Ishikawa (cell line): ENCODE results near the gene SLAMF1.

ENCODE experiments used
- CEBPB ChIP-seq: IDR thresholded peaks from 2 replicates; pipeline ENCODE4 v1.6.1; 2012
- CREB1 ChIP-seq: IDR thresholded peaks from 2 replicates; pipeline ENCODE4 v1.6.1; 2012; ENCODE audit warnings: low read depth
- EGR1 ChIP-seq: IDR thresholded peaks from 2 replicates; pipeline ENCODE4 v1.6.1; 2012
- EP300 ChIP-seq: IDR thresholded peaks from 2 replicates; pipeline ENCODE4 v1.6.1; 2012; ENCODE audit warnings: borderline replicate concordance
- FOXM1 ChIP-seq: IDR thresholded peaks from 2 replicates; pipeline ENCODE4 v1.6.1; 2012; ENCODE audit warnings: low read depth, borderline replicate concordance
- MAX ChIP-seq: IDR thresholded peaks from 2 replicates; pipeline ENCODE4 v1.6.1; 2012
- NFIC ChIP-seq: IDR thresholded peaks from 2 replicates; pipeline ENCODE4 v1.6.1; 2012
- RAD21 ChIP-seq: IDR thresholded peaks from 2 replicates; pipeline ENCODE4 v1.6.1; 2012; ENCODE audit warnings: low read depth
- TAF1 ChIP-seq: IDR thresholded peaks from 2 replicates; pipeline ENCODE4 v1.6.1; 2012; ENCODE audit warnings: low read depth, mild to moderate bottlenecking
- TEAD4 ChIP-seq: IDR thresholded peaks from 2 replicates; pipeline ENCODE4 v1.6.1; 2012
- YY1 ChIP-seq: IDR thresholded peaks from 2 replicates; pipeline ENCODE4 v1.6.1; 2012; ENCODE audit warnings: low read depth
- ZBTB7A ChIP-seq: IDR thresholded peaks from 2 replicates; pipeline ENCODE4 v1.6.1; 2012; ENCODE audit warnings: low read depth
- TF ChIP-seq, protein P1 (sequence below): IDR thresholded peaks from 2 replicates; pipeline ENCODE4 v1.6.1; 2012; ENCODE audit warnings: low read depth, mild to moderate bottlenecking

DNA sequence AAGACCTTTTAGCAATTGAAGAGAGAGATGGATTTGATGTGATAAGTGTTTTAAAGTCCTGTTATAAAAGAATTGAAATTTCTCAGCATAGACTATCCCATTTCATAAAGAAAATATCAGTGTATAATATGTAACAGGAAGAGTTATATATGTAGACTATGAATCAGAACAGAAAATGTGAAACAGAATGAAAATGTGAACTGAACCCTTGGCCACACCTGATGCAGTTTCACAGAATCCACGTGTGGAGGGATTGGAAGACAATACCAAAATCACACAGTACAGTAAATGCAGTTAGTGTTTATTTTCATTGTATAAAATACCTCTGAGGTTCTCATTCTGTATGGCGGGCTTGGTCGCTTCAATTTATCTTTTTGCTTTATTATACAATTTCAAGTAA is 9.9 kb upstream of the SLAMF1 start:
- TF ChIP-seq ZBTB7A = no peak
- no peak for TF ChIP-seq RAD21
- no peak for TF ChIP-seq NFIC
- TF ChIP-seq TAF1 = no peak
- no peak for TF ChIP-seq TEAD4
- TF ChIP-seq EP300 = no peak
- TF ChIP-seq, protein P1, sequence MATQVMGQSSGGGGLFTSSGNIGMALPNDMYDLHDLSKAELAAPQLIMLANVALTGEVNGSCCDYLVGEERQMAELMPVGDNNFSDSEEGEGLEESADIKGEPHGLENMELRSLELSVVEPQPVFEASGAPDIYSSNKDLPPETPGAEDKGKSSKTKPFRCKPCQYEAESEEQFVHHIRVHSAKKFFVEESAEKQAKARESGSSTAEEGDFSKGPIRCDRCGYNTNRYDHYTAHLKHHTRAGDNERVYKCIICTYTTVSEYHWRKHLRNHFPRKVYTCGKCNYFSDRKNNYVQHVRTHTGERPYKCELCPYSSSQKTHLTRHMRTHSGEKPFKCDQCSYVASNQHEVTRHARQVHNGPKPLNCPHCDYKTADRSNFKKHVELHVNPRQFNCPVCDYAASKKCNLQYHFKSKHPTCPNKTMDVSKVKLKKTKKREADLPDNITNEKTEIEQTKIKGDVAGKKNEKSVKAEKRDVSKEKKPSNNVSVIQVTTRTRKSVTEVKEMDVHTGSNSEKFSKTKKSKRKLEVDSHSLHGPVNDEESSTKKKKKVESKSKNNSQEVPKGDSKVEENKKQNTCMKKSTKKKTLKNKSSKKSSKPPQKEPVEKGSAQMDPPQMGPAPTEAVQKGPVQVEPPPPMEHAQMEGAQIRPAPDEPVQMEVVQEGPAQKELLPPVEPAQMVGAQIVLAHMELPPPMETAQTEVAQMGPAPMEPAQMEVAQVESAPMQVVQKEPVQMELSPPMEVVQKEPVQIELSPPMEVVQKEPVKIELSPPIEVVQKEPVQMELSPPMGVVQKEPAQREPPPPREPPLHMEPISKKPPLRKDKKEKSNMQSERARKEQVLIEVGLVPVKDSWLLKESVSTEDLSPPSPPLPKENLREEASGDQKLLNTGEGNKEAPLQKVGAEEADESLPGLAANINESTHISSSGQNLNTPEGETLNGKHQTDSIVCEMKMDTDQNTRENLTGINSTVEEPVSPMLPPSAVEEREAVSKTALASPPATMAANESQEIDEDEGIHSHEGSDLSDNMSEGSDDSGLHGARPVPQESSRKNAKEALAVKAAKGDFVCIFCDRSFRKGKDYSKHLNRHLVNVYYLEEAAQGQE = no peak
- no peak for TF ChIP-seq MAX
- TF ChIP-seq CREB1 = no peak
- no peak for TF ChIP-seq CEBPB
- no peak for TF ChIP-seq YY1
- TF ChIP-seq FOXM1 = no peak
- TF ChIP-seq EGR1 = no peak
